H1 (cell line): ENCODE data around the gene PBX2. TPM values are rescaled to one million over a fixed set of nuclear protein-coding genes. Genes with fewer than 3 reads are reported as not detected.

Experiments used
- CTCF ChIA-PET: fragments of 300-600 bp; sonication (Branson Sonifier 250); formaldehyde crosslinking; loops from one replicate; lab custom pipeline; 2021; ENCODE audit not compliant: partially characterized antibody; lab: Charles Lee
- POLR2A ChIA-PET: fragments of 300-600 bp; sonication (Branson Sonifier 250); formaldehyde crosslinking; loops from one replicate; lab custom pipeline; 2021; ENCODE audit warnings: inconsistent platforms; ENCODE audit not compliant: partially characterized antibody; lab: Charles Lee
- DNase-seq, 2 experiments: peaks; one replicate each; pipeline versions ENCODE4 v3.0.0 to v3.0.0-alpha.2; 2010 to 2022; ENCODE audit warnings: low spot score in 2 of 2, low read depth in 1 of 2, mixed read lengths in 1 of 2
- FAIRE-seq: peaks from 2 replicates; lab custom pipeline; 2011; peaks lifted over from hg19 to GRCh38; lab: Jason Lieb, UNC
- H2AFZ ChIP-seq: 2 replicates; pipeline ENCODE4 v1.8.1; 2012; ENCODE audit warnings: low read length, inconsistent platforms
- H2AK5ac ChIP-seq: 2 replicates; pipeline ENCODE4 v1.6.1; 2013; ENCODE audit warnings: low read depth, low read length
- H2BK120ac ChIP-seq: replicated peaks from 2 replicates; pipeline ENCODE3; 2013; ENCODE audit warnings: low read depth, low read length, inconsistent platforms
- H2BK12ac ChIP-seq: 2 replicates; pipeline ENCODE4 v1.6.1; 2013; ENCODE audit warnings: low read depth, low read length
- H2BK15ac ChIP-seq: 2 replicates; pipeline ENCODE4 v1.6.1; 2013; ENCODE audit warnings: low read length
- H2BK20ac ChIP-seq: 2 replicates; pipeline ENCODE4 v1.6.1; 2013; ENCODE audit warnings: low read length
- H2BK5ac ChIP-seq: 2 replicates; pipeline ENCODE4 v1.6.1; 2013; ENCODE audit warnings: low read depth, low read length
- H3K14ac ChIP-seq: 2 replicates; pipeline ENCODE4 v1.6.1; 2013; ENCODE audit warnings: inconsistent platforms; ENCODE audit not compliant: insufficient read length
- H3K18ac ChIP-seq: 2 replicates; pipeline ENCODE4 v1.6.1; 2013; ENCODE audit warnings: low read length; ENCODE audit errors: extremely low read depth
- H3K23ac ChIP-seq: 2 replicates; pipeline ENCODE4 v1.6.1; 2013; ENCODE audit warnings: inconsistent platforms; ENCODE audit not compliant: insufficient read length
- H3K23me2 ChIP-seq: 2 replicates; pipeline ENCODE4 v1.6.1; 2013; ENCODE audit warnings: low read depth, low read length
- H3K27ac ChIP-seq: 2 replicates; pipeline ENCODE4 v1.6.1; 2011; ENCODE audit warnings: low read depth, low read length, inconsistent platforms
- H3K27me3 ChIP-seq, 4 experiments: replicated peaks in 1 of 4; 1 replicate in 1 of 4; 2 replicates in 3 of 4; pipeline versions ENCODE4 v1.6.1 to v1.8.1; 2011 to 2013; ENCODE audit warnings: low read length in 3 of 4, mild to moderate bottlenecking in 3 of 4, inconsistent platforms in 2 of 4, mixed read lengths in 2 of 4, moderate library complexity in 1 of 4; ENCODE audit not compliant: control insufficient read depth in 3 of 4, insufficient read depth in 3 of 4; ENCODE audit errors: extremely low read depth in 1 of 4
- H3K36me3 ChIP-seq, 4 experiments: 2 replicates each; pipeline versions ENCODE4 v1.6.1 to v1.8.1; 2011 to 2013; ENCODE audit warnings: mild to moderate bottlenecking in 4 of 4, low read length in 3 of 4, moderate library complexity in 2 of 4, control low read depth in 1 of 4, inconsistent platforms in 1 of 4; ENCODE audit not compliant: insufficient read depth in 4 of 4, control insufficient read depth in 2 of 4
- H3K4ac ChIP-seq: replicated peaks from 2 replicates; pipeline ENCODE3; 2013; ENCODE audit warnings: low read length, low read depth, mixed read lengths, inconsistent platforms; ENCODE audit not compliant: insufficient read length
- H3K4me1 ChIP-seq, 4 experiments: replicated peaks in 1 of 4; 1 replicate in 1 of 4; 2 replicates in 3 of 4; pipeline versions ENCODE4 v1.6.1 to v1.8.1; 2011 to 2013; ENCODE audit warnings: low read length in 3 of 4, inconsistent platforms in 2 of 4, mixed read lengths in 1 of 4; ENCODE audit not compliant: insufficient read depth in 4 of 4, control insufficient read depth in 3 of 4
- H3K4me2 ChIP-seq, 2 experiments: 2 replicates each; pipeline versions ENCODE4 v1.6.1 to v1.8.1; 2011 to 2013; ENCODE audit warnings: low read depth in 2 of 2, low read length in 2 of 2, control low read depth in 1 of 2, inconsistent platforms in 1 of 2, mild to moderate bottlenecking in 1 of 2; ENCODE audit not compliant: insufficient read depth in 1 of 2
- H3K4me3 ChIP-seq, 4 experiments: fragments of 200-600, 300-600 bp in 1 of 4; sonication (generic), shearing (Covaris generic), sonication (Bioruptor Twin) in 1 of 4; 2 replicates each; pipeline versions ENCODE4 v1.5.1 to v1.8.1; 2011 to 2016; ENCODE audit warnings: low read length in 4 of 4, low read depth in 3 of 4, control low read depth in 2 of 4, inconsistent platforms in 2 of 4, mild to moderate bottlenecking in 2 of 4, mixed read lengths in 1 of 4, moderate library complexity in 1 of 4; ENCODE audit not compliant: insufficient read depth in 2 of 4; ENCODE audit errors: extremely low read depth in 1 of 4
- H3K56ac ChIP-seq: replicated peaks from 2 replicates; pipeline ENCODE3; 2013; ENCODE audit warnings: low read depth, mild to moderate bottlenecking, mixed read lengths, low read length, inconsistent platforms; ENCODE audit not compliant: insufficient read length
- H3K79me1 ChIP-seq: 2 replicates; pipeline ENCODE4 v1.6.1; 2013; ENCODE audit warnings: low read depth, low read length, control low read depth
- H3K79me2 ChIP-seq, 2 experiments: 2 replicates each; pipeline versions ENCODE4 v1.6.1 to v1.8.1; 2012 to 2013; ENCODE audit warnings: low read length in 2 of 2, mild to moderate bottlenecking in 2 of 2, inconsistent platforms in 1 of 2; ENCODE audit not compliant: insufficient read depth in 2 of 2, control insufficient read depth in 1 of 2
- H3K9ac ChIP-seq, 4 experiments: replicated peaks in 1 of 4; 1 replicate in 1 of 4; 2 replicates in 3 of 4; pipeline versions ENCODE4 v1.6.1 to v1.8.1; 2011 to 2013; ENCODE audit warnings: low read depth in 3 of 4, low read length in 3 of 4, control low read depth in 2 of 4, mild to moderate bottlenecking in 2 of 4, moderate library complexity in 2 of 4, inconsistent platforms in 1 of 4; ENCODE audit errors: extremely low read depth in 1 of 4
- H3K9me3 ChIP-seq, 2 experiments: 2 replicates each; pipeline versions ENCODE4 v1.6.1 to v1.8.1; 2012 to 2013; ENCODE audit warnings: mild to moderate bottlenecking in 2 of 2, moderate library complexity in 2 of 2, control low read depth in 1 of 2, inconsistent platforms in 1 of 2, low read depth in 1 of 2, low read length in 1 of 2, mixed read lengths in 1 of 2; ENCODE audit not compliant: insufficient read depth in 2 of 2
- H4K20me1 ChIP-seq, 2 experiments: replicated peaks in 1 of 2; 2 replicates each; pipeline versions ENCODE3 to v1.8.1; 2011 to 2013; ENCODE audit warnings: inconsistent platforms in 2 of 2, low read length in 2 of 2, mild to moderate bottlenecking in 1 of 2; ENCODE audit not compliant: insufficient read depth in 2 of 2, control insufficient read depth in 1 of 2
- H4K5ac ChIP-seq: 2 replicates; pipeline ENCODE4 v1.6.1; 2013; ENCODE audit warnings: low read length, low read depth, mixed read lengths, inconsistent platforms; ENCODE audit not compliant: insufficient read length
- H4K8ac ChIP-seq: 2 replicates; pipeline ENCODE4 v1.8.0; 2013; ENCODE audit warnings: mild to moderate bottlenecking, moderate library complexity, low read length, inconsistent platforms; ENCODE audit not compliant: insufficient read depth; ENCODE audit errors: extremely low read depth
- H4K91ac ChIP-seq: replicated peaks from 2 replicates; pipeline ENCODE3; 2013; ENCODE audit warnings: low read length, mixed read lengths, inconsistent platforms; ENCODE audit not compliant: insufficient read length
- GABPA ChIP-seq: IDR thresholded peaks from 2 replicates; pipeline ENCODE4 v1.6.1; 2011; ENCODE audit warnings: mild to moderate bottlenecking, low read length, moderate library complexity, borderline replicate concordance; ENCODE audit not compliant: insufficient read depth
- SP2 ChIP-seq: IDR thresholded peaks from 2 replicates; pipeline ENCODE4 v1.6.1; 2012; ENCODE audit warnings: mild to moderate bottlenecking, low read length, inconsistent platforms
- SUZ12 ChIP-seq: fragments of 200-600 bp; sonication (generic); IDR thresholded peaks from 2 replicates; pipeline ENCODE4 v1.6.1; 2012; ENCODE audit warnings: mild to moderate bottlenecking, inconsistent platforms, low read length, moderate library complexity, mixed read lengths
- ZNF274 ChIP-seq: IDR thresholded peaks from 2 replicates; pipeline ENCODE4 v1.7.0; 2012; ENCODE audit warnings: low read length, borderline replicate concordance; ENCODE audit errors: extremely low read depth
- WGBS, 2 experiments: shearing (Covaris generic) in 1 of 2; methylation state at CpG; one replicate each; pipeline versions ENCODE4 v1.1.6 to v1.1.7; 2013 to 2015; ENCODE audit warnings: low lambda C conversion rate in 2 of 2, mixed read lengths in 2 of 2, inconsistent platforms in 1 of 2, low coverage in 1 of 2, missing lambda C conversion rate in 1 of 2; ENCODE audit not compliant: insufficient replicate concordance in 2 of 2, insufficient coverage in 1 of 2, insufficient read length in 1 of 2; ENCODE audit errors: extremely low coverage in 1 of 2, missing lambda C conversion rate in 1 of 2; 5-methylcytosine and 5-hydroxymethylcytosine counted together
- polyA plus RNA-seq, 7 experiments: library from polyadenylated mRNA; depleted of rRNA in 3 of 7; stranded (reverse) in 5 of 7; unstranded in 2 of 7; fragments of >200 nt in 5 of 7; fragments of 200-250 nt in 2 of 7; gene quantifications; 1 replicate in 5 of 7; 2 replicates in 1 of 7; 4 replicates in 1 of 7; pipeline versions ENCODE4 v1.2.1 to v1.2.3, GENCODE V29; 2011 to 2013; ENCODE audit warnings: missing spikeins in 2 of 7, mixed read lengths in 2 of 7
- total RNA-seq: library from RNA; stranded (reverse); fragmentation: NEBNext Ultra II Directional; extraction: Animal tissue kit (Norgen Biotek cat#: 25700); gene quantifications from 2 replicates; pipeline ENCODE4 v1.2.1, GENCODE V29; 2021

The PBX2 gene
- total and polyA plus RNA-seq, 2 of the 8 experiments (the other 6 are each of a cell fraction or from before 2014, with no cell fraction given): 102 to 130 TPM

DNA sequence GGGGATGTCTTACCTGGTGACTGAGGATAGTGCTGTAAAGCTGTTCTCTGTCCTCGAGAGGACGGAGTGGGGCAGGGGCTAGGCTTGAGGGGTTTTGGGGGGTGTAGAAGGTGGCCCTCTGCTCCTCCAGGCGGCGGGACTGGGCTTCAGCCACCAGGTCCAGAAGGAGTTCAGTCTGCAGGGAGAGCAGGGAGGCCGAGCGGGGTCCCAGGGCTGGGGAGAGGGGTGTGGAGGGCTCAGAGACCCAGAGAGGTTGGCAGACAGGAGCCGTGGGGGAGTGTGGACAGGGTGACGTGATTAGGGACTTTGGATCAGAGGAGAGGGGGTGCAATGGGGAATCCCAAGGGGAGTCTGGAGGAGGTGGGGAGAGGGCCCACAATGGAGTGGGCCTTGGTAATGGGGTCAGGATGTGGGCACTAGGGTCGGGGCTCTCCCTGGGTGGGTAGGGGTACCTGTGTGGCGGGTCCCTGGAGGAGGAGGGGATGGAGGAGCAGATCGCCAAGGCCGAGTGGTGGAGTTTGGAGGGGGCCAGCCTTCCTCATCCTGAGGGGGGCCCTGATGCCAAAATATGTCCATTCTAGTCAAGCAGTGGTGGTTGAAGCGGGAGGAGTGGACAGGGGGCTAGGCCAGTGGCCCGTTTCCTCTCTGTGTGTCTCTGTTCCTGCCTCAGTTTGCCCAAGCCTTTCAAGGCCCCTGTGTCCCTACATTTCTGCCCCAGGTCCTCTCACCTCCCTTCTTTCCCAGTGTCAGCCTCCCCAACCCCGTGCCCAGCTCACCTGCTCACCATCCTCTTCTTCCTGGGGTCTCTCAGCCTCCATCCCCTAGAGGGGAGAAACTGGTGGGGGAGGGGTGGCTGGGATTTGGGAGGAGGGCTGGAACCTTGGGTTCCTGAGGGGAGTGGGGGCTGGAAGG lies 1.9 kb upstream of the PBX2 start:
- H3K4me1 ChIP-seq: peaks cover 8 to 40% (median 23%) of the 10 kb centered on the region in 4 experiments
- peak overlapping the region; percentile 54 for H4K5ac ChIP-seq
- no peaks in the 10 kb centered on the region for H4K20me1 ChIP-seq
- H3K36me3 ChIP-seq: peaks cover 1 to 13% (median 9%) of the 10 kb centered on the region in 4 experiments; a peak in 7 of 8 replicates
- H3K23me2 ChIP-seq: peaks cover 11% of the 10 kb centered on the region
- H4K8ac ChIP-seq: peak overlapping the region; percentile 54
- H3K9ac ChIP-seq: no peak overlapping the region
- no peak for FAIRE-seq
- H3K18ac ChIP-seq: peak overlapping the region; percentile 48
- H3K14ac ChIP-seq: no peak overlapping the region
- no peak for DNase-seq
- peak overlapping the region; percentile 98 for H2BK15ac ChIP-seq
- POLR2A ChIA-PET: interaction anchor here (1.0 to 13.3 kb wide), 8 partner anchors 12 to 780 kb away, joined by 3 to 194 read pairs (median 4); partner anchors contain the start of genes AGPAT1, EGFL8, PRRT1 and RNF5
- H2BK20ac ChIP-seq: peak overlapping the region; percentile 72; the same call in 1 of the 2 replicates
- peak overlapping the region; percentile 76 for H4K91ac ChIP-seq
- H3K4me2 ChIP-seq: peak overlapping the region in 1 of 2 experiments; percentile 51; a peak in 3 of 4 replicates
- 84% methylated on average over 13 of the region's 15 CpGs; no CpG with 5 or more reads in 1 of the 2 experiments for WGBS, 2 experiments
- no peak overlapping the region for H3K27ac ChIP-seq
- H3K9me3 ChIP-seq: no peaks in the 10 kb centered on the region
- peak overlapping the region; percentile 94; the same call in 1 of the 2 replicates for H2BK12ac ChIP-seq
- peaks cover 0 to 13% of the 10 kb centered on the region in 2 experiments; a peak in 2 of 4 replicates for H3K79me2 ChIP-seq
- H3K79me1 ChIP-seq: peaks cover 2% of the 10 kb centered on the region; the same call in 1 of the 2 replicates
- H2BK5ac ChIP-seq: peak overlapping the region; percentile 90; the same call in 1 of the 2 replicates
- no peak overlapping the region for H3K56ac ChIP-seq
- H2AK5ac ChIP-seq: peak overlapping the region; percentile 40
- no peak overlapping the region for H3K4ac ChIP-seq
- no peaks in the 10 kb centered on the region for H3K27me3 ChIP-seq
- TF ChIP-seq SP2 (no peak), GABPA (no peak), ZNF274 (no peak), SUZ12 (no peak)
- CTCF ChIA-PET: interaction anchor here (1.0 to 2.5 kb wide), 7 partner anchors 13 to 779 kb away, joined by 3 to 12 read pairs (median 6); partner anchors contain the start of gene RNF5
- no peak overlapping the region for H2AFZ ChIP-seq
- no peak overlapping the region for H3K23ac ChIP-seq
- H3K4me3 ChIP-seq: peak overlapping the region in 1 of 4 experiments; percentile 42; a peak in 1 of 8 replicates
- H2BK120ac ChIP-seq: peak overlapping the region; percentile 88
